ENCODE measurements around the gene RTCB.
"Not testable (repeated sequence)": the region's sequence is repeated elsewhere in the genome, so short reads cannot be mapped to it uniquely, and the experiment has no call there.

RTCB gene

GRCh38 chr22:32389685-32390084 is 22.4 kb downstream of the RTCB start:
- no peak for DNase-seq (ENCODE audit: low read depth, low spot score)

GRCh38 chr22:32385681-32386080 is 26.4 kb downstream of the RTCB start:
- DNase-seq (ENCODE audit: low read depth, low spot score): no peak

- DNase-seq (ENCODE audit: low read depth, low spot score): no peak
Observed at GRCh38 chr22:32380991-32381390, 31.1 kb downstream of the RTCB start.

- no peak for DNase-seq (ENCODE audit: low read depth, low spot score)
Observed at GRCh38 chr22:32378707-32379272, 33.3 kb downstream of the RTCB start.

- DNase-seq (ENCODE audit: low read depth, low spot score): no peak
Observed at GRCh38 chr22:32376681-32377080, 35.4 kb downstream of the RTCB start.

GRCh38 chr22:32375678-32376450 is 36.2 kb downstream of the RTCB start:
- DNase-seq (ENCODE audit: low read depth, low spot score): no peak

GRCh38 chr22:32364210-32364609 is 47.8 kb downstream of the RTCB start:
- DNase-seq (ENCODE audit: low read depth, low spot score): no peak

- DNase-seq (ENCODE audit: low read depth, low spot score): no peak
Observed at GRCh38 chr22:32361257-32361656, 50.8 kb downstream of the RTCB start.

- not testable (repeated sequence) for DNase-seq (ENCODE audit: low read depth, low spot score)
Observed at GRCh38 chr22:32360096-32360495, 52.0 kb downstream of the RTCB start.

- DNase-seq (ENCODE audit: low read depth, low spot score): not testable (repeated sequence)
Observed at GRCh38 chr22:32357567-32357966, 54.5 kb downstream of the RTCB start, which contains the start of gene RFPL3. TSS of gene RFPL3 (plus strand) at chr22:32357867. CDS start at chr22:32358072, 205 bp downstream.

GRCh38 chr22:32355760-32356159 is 56.3 kb downstream of the RTCB start:
- no peak for DNase-seq (ENCODE audit: low read depth, low spot score)

- DNase-seq (ENCODE audit: low read depth, low spot score): no peak
Observed at GRCh38 chr22:32354360-32355351, 57.4 kb downstream of the RTCB start.

- DNase-seq (ENCODE audit: low read depth, low spot score): no peak
Observed at GRCh38 chr22:32353840-32354239, 58.2 kb downstream of the RTCB start.

- DNase-seq (ENCODE audit: low read depth, low spot score): no peak
Observed at GRCh38 chr22:32353292-32353691, 58.8 kb downstream of the RTCB start.

GRCh38 chr22:32352681-32353080 is 59.4 kb downstream of the RTCB start:
- DNase-seq (ENCODE audit: low read depth, low spot score): no peak

- not testable (repeated sequence) for DNase-seq (ENCODE audit: low read depth, low spot score)
Observed at GRCh38 chr22:32351875-32352274, 60.2 kb downstream of the RTCB start.

- DNase-seq (ENCODE audit: low read depth, low spot score): no peak
Observed at GRCh38 chr22:32348031-32348611, 63.9 kb downstream of the RTCB start.

- DNase-seq (ENCODE audit: low read depth, low spot score): no peak
Observed at GRCh38 chr22:32343941-32344340, 68.1 kb downstream of the RTCB start.

GRCh38 chr22:32342977-32343376 is 69.1 kb downstream of the RTCB start:
- no peak for DNase-seq (ENCODE audit: low read depth, low spot score)

GRCh38 chr22:32341122-32341740 is 70.8 kb downstream of the RTCB start:
- DNase-seq (ENCODE audit: low read depth, low spot score): no peak

GRCh38 chr22:32340411-32340810 is 71.6 kb downstream of the RTCB start:
- no peak for DNase-seq (ENCODE audit: low read depth, low spot score)

All from smooth muscle cell of the brain vasculature (primary cell).